PC-3 (cell line): ENCODE results near the gene TYRO3.

Experiments
- EZH2 ChIP-seq: fragments of 300-600 bp; sonication (generic); IDR thresholded peaks from one replicate; pipeline ENCODE4 v1.6.1; 2017; ENCODE audit warnings: antibody characterized with exemption, mild to moderate bottlenecking, low read length; ENCODE audit not compliant: unreplicated experiment
- EZH2phosphoT487 ChIP-seq: fragments of 300-600 bp; sonication (generic); IDR thresholded peaks from 2 replicates; pipeline ENCODE4 v1.6.1; 2018; ENCODE audit warnings: mild to moderate bottlenecking, antibody characterized with exemption, low read length, borderline replicate concordance
- TF ChIP-seq, protein P1 (sequence below): fragments of 300-600 bp; sonication (generic); conservative IDR thresholded peaks from 2 replicates; pipeline ENCODE4 v1.5.1; 2017; ENCODE audit warnings: antibody characterized with exemption, low read depth, mild to moderate bottlenecking, low read length

GRCh38 chr15:41554915-41555314, 4.1 kb upstream of the TYRO3 start:
- TF ChIP-seq, protein P1, sequence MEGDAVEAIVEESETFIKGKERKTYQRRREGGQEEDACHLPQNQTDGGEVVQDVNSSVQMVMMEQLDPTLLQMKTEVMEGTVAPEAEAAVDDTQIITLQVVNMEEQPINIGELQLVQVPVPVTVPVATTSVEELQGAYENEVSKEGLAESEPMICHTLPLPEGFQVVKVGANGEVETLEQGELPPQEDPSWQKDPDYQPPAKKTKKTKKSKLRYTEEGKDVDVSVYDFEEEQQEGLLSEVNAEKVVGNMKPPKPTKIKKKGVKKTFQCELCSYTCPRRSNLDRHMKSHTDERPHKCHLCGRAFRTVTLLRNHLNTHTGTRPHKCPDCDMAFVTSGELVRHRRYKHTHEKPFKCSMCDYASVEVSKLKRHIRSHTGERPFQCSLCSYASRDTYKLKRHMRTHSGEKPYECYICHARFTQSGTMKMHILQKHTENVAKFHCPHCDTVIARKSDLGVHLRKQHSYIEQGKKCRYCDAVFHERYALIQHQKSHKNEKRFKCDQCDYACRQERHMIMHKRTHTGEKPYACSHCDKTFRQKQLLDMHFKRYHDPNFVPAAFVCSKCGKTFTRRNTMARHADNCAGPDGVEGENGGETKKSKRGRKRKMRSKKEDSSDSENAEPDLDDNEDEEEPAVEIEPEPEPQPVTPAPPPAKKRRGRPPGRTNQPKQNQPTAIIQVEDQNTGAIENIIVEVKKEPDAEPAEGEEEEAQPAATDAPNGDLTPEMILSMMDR, result no peak
- no peak for TF ChIP-seq EZH2phosphoT487
- no peak for TF ChIP-seq EZH2
